Panc1 (cell line): ENCODE data around the gene VPS37B. TPM values are rescaled to one million over a fixed set of nuclear protein-coding genes. Genes with fewer than 3 reads are reported as not detected.
"Not testable (repeated sequence)": the region's sequence is repeated elsewhere in the genome, so short reads cannot be mapped to it uniquely, and the experiment has no call there.

Experiments used
- ATAC-seq: fragments of 200-7000 bp; cut with Tn5 transposase; 2 replicates; pipeline ENCODE4 v1.9.1; 2020; ENCODE audit warnings: mild to moderate bottlenecking, moderate library complexity
- BruUV-seq: library from RNA; stranded (reverse); fragments of 400-500 nt; replicated peaks from 2 replicates; lab custom pipeline; 2021; lab: Mats Ljungman, UMichigan
- CTCF ChIA-PET: fragments of 300-600 bp; sonication (Branson Sonifier 250); formaldehyde crosslinking; loops from one replicate; lab custom pipeline; 2022; ENCODE audit warnings: antibody characterized with exemption; lab: Charles Lee
- POLR2A ChIA-PET: fragments of 300-600 bp; sonication (Branson Sonifier 250); formaldehyde crosslinking; loops from one replicate; lab custom pipeline; 2022; ENCODE audit warnings: antibody characterized with exemption; lab: Charles Lee
- DNase-seq: peaks from one replicate; pipeline ENCODE4 v3.0.0-alpha.2; 2010; ENCODE audit warnings: low read depth, low spot score
- H3K27ac ChIP-seq: 2 replicates; pipeline ENCODE4 v1.5.1; 2011; ENCODE audit warnings: mild to moderate bottlenecking, low read length, inconsistent platforms
- H3K27me3 ChIP-seq: fragments of 200-500 bp; sonication (Bioruptor generic); 2 replicates; pipeline ENCODE4 v1.6.0; 2014; ENCODE audit warnings: low read length, inconsistent platforms; ENCODE audit not compliant: control insufficient read depth, insufficient read depth
- H3K36me3 ChIP-seq: fragments of 200-500 bp; sonication (Bioruptor generic); 2 replicates; pipeline ENCODE4 v1.5.1; 2014; ENCODE audit warnings: inconsistent platforms, mild to moderate bottlenecking, low read length, moderate library complexity; ENCODE audit not compliant: control insufficient read depth, insufficient read depth
- H3K4me1 ChIP-seq: 2 replicates; pipeline ENCODE4 v1.5.1; 2011; ENCODE audit warnings: inconsistent platforms, mild to moderate bottlenecking, low read length, moderate library complexity; ENCODE audit not compliant: control insufficient read depth, insufficient read depth
- H3K4me3 ChIP-seq, 2 experiments: 2 replicates each; pipeline ENCODE4 v1.5.1; 2011 to 2012; ENCODE audit warnings: low read depth in 2 of 2, low read length in 2 of 2, mild to moderate bottlenecking in 2 of 2, inconsistent platforms in 1 of 2, moderate library complexity in 1 of 2
- H3K9me3 ChIP-seq: fragments of 200-500 bp; sonication (Bioruptor generic); 2 replicates; pipeline ENCODE4 v1.5.1; 2014; ENCODE audit warnings: low read depth, mild to moderate bottlenecking, inconsistent platforms, low read length, moderate library complexity; ENCODE audit not compliant: control insufficient read depth, insufficient read depth
- POLR2AphosphoS5 ChIP-seq: IDR thresholded peaks from 2 replicates; pipeline ENCODE4 v1.6.1; 2012; ENCODE audit warnings: mild to moderate bottlenecking, low read depth, low read length, moderate library complexity
- SIN3A ChIP-seq: IDR thresholded peaks from 2 replicates; pipeline ENCODE4 v1.6.1; 2012; ENCODE audit warnings: low read depth, mild to moderate bottlenecking, low read length, moderate library complexity, borderline replicate concordance; ENCODE audit not compliant: insufficient read depth
- TCF7L2 ChIP-seq: IDR thresholded peaks from 2 replicates; pipeline ENCODE4 v1.6.1; 2011; ENCODE audit warnings: mild to moderate bottlenecking, low read depth, low read length, inconsistent platforms
- in situ Hi-C: cut with HindIII; loops from 2 replicates; pipeline ENCODE4 v1.10.0; 2016; ENCODE audit warnings: low sequenced_read_pairs, low pct_unique_long_range_greater_than_20kb
- intact Hi-C: fragments of 100-400 bp; cut with micrococcal nuclease; formaldehyde crosslinking; loops from one replicate; pipeline ENCODE4 v1.10.0; 2022; ENCODE audit not compliant: unreplicated experiment
- total RNA-seq: library from RNA; stranded (reverse); gene quantifications from one replicate; pipeline ENCODE4 v1.2.1, GENCODE V29; 2021; ENCODE audit not compliant: unreplicated experiment
- TF ChIP-seq, protein P1 (sequence below), 2 experiments: IDR thresholded peaks; 2 replicates each; pipeline ENCODE4 v1.6.1; 2011 to 2012; ENCODE audit warnings: low read depth in 2 of 2, control low read depth in 1 of 2, low read length in 1 of 2, mild to moderate bottlenecking in 1 of 2, moderate library complexity in 1 of 2; ENCODE audit not compliant: insufficient read depth in 1 of 2
- TF ChIP-seq, protein P2 (sequence below): fragments of 450-650 bp; IDR thresholded peaks from 2 replicates; pipeline ENCODE4 v1.5.1; 2017; ENCODE audit warnings: mild to moderate bottlenecking

The VPS37B gene
- total RNA-seq, 1 experiment from 2014 or later: 76.7 TPM

DNA sequence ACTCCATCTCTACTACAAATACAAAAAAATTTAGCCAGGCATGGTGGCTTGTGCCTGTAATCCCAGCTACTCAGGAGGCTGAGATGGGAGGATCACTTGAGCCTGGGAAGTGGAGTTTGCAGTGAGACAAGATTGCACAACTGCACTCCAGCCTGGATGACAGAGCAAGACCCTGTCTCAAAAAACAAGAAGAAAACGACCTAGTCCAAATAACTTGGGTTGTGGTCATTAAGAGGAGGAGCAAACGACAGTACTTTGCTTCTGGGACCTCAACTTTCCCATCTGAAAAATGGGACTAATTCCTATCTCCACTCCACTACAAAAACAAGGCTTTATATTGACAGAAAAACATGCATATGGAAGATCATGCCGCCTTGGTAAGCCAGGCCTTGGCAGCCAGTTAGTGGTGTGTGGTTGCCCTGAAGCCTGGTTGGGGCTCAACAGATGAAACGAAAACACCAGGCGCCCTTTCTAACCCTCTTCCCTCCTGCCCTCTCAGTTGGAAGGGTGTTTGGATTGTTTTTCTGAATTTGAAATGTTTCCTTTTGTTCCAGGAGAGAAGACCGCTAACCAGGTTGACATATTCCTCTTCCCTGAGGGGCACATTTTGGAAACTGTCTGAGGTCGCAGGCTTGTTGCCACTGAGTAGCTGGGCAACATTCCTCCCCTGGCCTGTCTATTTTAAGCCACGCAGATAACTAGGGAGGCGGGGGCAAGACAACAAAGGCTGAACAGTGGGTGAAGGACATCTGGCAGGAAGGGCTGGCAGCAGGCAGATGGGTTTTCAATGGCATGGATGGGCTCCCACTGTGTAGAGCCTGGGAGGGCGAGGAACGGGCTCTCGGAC, 13.7 kb upstream of the VPS37B start:
- ChIA-PET CTCF (no interaction called here), POLR2A (interaction anchor here (0.6 kb wide), 1 partner anchor 643 kb away, joined by 3 read pairs; no protein-coding TSS in a partner anchor)
- in situ Hi-C loops: no loop called here
- Histone ChIP-seq H3K4me1 (peaks cover 8% of the 10 kb centered on the region), H3K27ac (peak overlapping the region; percentile 40; the same call in 1 of the 2 replicates), H3K36me3 (no peaks in the 10 kb centered on the region), H3K9me3 (no peaks in the 10 kb centered on the region), H3K27me3 (no peaks in the 10 kb centered on the region), H3K4me3 (no peak overlapping the region)
- TF ChIP-seq, protein P1, sequence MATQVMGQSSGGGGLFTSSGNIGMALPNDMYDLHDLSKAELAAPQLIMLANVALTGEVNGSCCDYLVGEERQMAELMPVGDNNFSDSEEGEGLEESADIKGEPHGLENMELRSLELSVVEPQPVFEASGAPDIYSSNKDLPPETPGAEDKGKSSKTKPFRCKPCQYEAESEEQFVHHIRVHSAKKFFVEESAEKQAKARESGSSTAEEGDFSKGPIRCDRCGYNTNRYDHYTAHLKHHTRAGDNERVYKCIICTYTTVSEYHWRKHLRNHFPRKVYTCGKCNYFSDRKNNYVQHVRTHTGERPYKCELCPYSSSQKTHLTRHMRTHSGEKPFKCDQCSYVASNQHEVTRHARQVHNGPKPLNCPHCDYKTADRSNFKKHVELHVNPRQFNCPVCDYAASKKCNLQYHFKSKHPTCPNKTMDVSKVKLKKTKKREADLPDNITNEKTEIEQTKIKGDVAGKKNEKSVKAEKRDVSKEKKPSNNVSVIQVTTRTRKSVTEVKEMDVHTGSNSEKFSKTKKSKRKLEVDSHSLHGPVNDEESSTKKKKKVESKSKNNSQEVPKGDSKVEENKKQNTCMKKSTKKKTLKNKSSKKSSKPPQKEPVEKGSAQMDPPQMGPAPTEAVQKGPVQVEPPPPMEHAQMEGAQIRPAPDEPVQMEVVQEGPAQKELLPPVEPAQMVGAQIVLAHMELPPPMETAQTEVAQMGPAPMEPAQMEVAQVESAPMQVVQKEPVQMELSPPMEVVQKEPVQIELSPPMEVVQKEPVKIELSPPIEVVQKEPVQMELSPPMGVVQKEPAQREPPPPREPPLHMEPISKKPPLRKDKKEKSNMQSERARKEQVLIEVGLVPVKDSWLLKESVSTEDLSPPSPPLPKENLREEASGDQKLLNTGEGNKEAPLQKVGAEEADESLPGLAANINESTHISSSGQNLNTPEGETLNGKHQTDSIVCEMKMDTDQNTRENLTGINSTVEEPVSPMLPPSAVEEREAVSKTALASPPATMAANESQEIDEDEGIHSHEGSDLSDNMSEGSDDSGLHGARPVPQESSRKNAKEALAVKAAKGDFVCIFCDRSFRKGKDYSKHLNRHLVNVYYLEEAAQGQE (IDR thresholded peaks at IDR 0.05; ENCODE audit: insufficient read depth in 1 of 2, low read depth in 2 of 2, low read length in 1 of 2): no peak
- TF ChIP-seq, protein P2, sequence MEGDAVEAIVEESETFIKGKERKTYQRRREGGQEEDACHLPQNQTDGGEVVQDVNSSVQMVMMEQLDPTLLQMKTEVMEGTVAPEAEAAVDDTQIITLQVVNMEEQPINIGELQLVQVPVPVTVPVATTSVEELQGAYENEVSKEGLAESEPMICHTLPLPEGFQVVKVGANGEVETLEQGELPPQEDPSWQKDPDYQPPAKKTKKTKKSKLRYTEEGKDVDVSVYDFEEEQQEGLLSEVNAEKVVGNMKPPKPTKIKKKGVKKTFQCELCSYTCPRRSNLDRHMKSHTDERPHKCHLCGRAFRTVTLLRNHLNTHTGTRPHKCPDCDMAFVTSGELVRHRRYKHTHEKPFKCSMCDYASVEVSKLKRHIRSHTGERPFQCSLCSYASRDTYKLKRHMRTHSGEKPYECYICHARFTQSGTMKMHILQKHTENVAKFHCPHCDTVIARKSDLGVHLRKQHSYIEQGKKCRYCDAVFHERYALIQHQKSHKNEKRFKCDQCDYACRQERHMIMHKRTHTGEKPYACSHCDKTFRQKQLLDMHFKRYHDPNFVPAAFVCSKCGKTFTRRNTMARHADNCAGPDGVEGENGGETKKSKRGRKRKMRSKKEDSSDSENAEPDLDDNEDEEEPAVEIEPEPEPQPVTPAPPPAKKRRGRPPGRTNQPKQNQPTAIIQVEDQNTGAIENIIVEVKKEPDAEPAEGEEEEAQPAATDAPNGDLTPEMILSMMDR: no peak
- TF ChIP-seq SIN3A (no peak), POLR2AphosphoS5 (no peak), TCF7L2 (no peak)
- intact Hi-C loops: no loop called here
- ATAC-seq: no peak; the same call in 1 of the 2 replicates
- DNase-seq: no peak
- no TSS peak for BruUV-seq

DNA sequence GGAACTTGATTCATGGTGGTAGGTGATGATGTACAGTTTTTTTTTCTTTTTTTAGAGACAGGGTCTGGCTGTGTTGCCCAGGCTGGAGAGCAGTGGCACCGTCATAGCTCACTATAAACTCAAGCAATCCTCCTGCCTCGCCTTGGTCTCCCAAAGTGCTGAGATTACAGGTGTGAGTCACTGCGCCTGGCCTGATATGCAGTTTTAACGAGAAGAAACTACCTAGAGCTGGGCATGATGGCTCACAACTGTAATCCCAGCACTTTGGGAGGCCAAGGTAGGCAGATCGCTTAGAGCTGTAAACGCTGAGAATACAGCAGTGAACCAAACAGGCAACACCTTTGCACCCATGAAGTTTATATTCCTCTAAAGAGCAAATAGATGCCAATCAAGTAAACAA, 13.0 kb upstream of the VPS37B start:
- POLR2A ChIA-PET: no interaction called here
- CTCF ChIA-PET: no interaction called here
- intact Hi-C loops: no loop called here

DNA sequence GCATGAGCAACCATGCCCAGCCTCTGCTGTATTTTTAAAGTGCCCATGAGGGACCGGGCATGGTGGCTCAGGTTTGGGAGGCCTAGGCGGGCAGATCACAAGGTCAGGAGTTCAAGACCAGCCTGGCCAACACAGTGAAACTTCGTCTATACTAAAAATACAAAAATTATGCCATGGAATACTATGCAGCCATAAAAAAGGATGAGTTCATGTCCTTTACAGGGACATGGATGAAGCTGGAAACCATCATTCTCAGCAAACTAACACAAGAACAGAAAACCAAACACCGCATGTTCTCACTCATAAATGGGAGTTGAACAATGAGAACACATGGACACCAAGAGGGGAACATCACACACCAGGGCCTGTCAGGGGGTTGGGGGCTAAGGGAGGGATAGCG, 9.3 kb upstream of the VPS37B start:
- CTCF ChIA-PET: not testable (repeated sequence)

More for the DNA sequence above, 13.0 kb upstream of the VPS37B start:
- no peak overlapping the region for H3K4me3 ChIP-seq
- in situ Hi-C loops: no loop called here
- no peak for TF ChIP-seq POLR2AphosphoS5
- 0 out of 2 replicates have a peak, but pooled peaks have one; percentile 36 for TF ChIP-seq TCF7L2
- ATAC-seq (peak; percentile 76; the same call in 1 of the 2 replicates), DNase-seq (no peak)
- 0 out of 2 replicates have a peak overlapping the region, but pooled peaks have one; percentile 30 for H3K27ac ChIP-seq
- no peaks in the 10 kb centered on the region for H3K36me3 ChIP-seq
- BruUV-seq: no TSS peak
- H3K27me3 ChIP-seq: no peaks in the 10 kb centered on the region
- peaks cover 8% of the 10 kb centered on the region for H3K4me1 ChIP-seq
- H3K9me3 ChIP-seq: no peaks in the 10 kb centered on the region

More for the DNA sequence above, 9.3 kb upstream of the VPS37B start:
- H3K4me3 ChIP-seq, in situ Hi-C loops, ATAC-seq, H3K36me3 ChIP-seq, DNase-seq, H3K27ac ChIP-seq, H3K27me3 ChIP-seq, BruUV-seq, intact Hi-C loops, H3K9me3 ChIP-seq: not testable (repeated sequence)
- peaks cover 17% of the 10 kb centered on the region for H3K4me1 ChIP-seq
- POLR2A ChIA-PET: interaction anchor here (0.7 kb wide), 1 partner anchor 44 kb away, joined by 4 read pairs; no protein-coding TSS in a partner anchor
